SW480 (cell line): ENCODE measurements around the gene SIRT6.
"Not testable (repeated sequence)": the region's sequence is repeated elsewhere in the genome, so short reads cannot be mapped to it uniquely, and the experiment has no call there.

ENCODE experiments used
- DNase-seq: peaks from one replicate; pipeline ENCODE4 v3.0.0-alpha.2; 2016; ENCODE audit warnings: low spot score

SIRT6 gene

GRCh38 chr19:4182084-4182810 lies at the start of gene SIRT6, which contains the start of gene ANKRD24:
Gene SIRT6 (minus strand): TSS chr19:4182563. CDS start chr19:4182539, 24 bp downstream.
Gene ANKRD24 (plus strand): TSS chr19:4182689. CDS start chr19:4186426, 3,737 bp downstream.
- DNase-seq, result peak; percentile 89

DNA sequence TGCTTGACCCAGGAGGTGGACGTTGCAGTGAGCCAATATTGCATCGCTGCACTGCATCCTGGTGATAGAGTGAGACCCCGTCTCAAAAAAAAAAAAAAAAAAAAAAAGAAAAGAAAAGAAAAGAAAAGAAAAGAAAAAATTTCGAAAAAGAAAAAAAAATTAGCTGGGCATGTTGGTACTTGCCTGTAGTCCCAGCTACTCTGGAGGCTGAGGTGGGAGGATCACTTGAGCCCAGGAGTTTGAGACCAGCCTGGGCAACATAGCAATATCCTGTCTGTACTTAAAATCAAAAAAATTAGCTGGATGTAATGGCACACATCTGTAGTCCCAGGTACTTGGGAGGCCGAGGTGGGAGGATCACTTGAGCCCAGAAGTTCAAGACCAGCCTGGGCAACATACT lies 49.8 kb upstream of the SIRT6 start:
- not testable (repeated sequence) for DNase-seq

DNA sequence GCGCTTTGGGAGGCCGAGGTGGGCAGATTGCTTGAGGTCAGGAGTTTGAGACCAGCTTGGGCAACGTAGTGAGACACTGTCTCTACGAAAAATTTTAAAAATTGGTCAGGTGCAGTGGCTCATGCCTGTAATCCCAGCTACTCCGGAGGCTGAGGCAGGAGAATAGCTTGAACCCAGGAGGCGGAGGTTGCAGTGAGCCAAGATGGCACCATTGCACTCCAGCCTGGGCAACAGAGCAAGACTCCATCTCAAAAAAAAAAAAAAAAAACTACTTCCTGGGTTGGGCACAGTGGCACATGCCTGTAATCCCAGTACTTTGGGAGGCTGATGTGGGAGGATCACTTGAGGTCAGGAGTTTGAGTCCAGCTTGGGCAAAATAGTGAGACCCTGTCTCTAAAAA lies 49.2 kb upstream of the SIRT6 start:
- DNase-seq, result not testable (repeated sequence)

GRCh38 chr19:4230237-4230636 lies 47.9 kb upstream of the SIRT6 start:
- not testable (repeated sequence) for DNase-seq

- peak; percentile 28 for DNase-seq
Measured at GRCh38 chr19:4229179-4229931, 47.0 kb upstream of the SIRT6 start, which contains the start of gene EBI3. Gene EBI3 (plus strand): TSS chr19:4229523. CDS start chr19:4229551, 28 bp downstream.

- DNase-seq, result no peak
Measured at GRCh38 chr19:4228765-4229178, 46.4 kb upstream of the SIRT6 start.

- DNase-seq, result no peak
Measured at GRCh38 chr19:4227771-4228170, 45.4 kb upstream of the SIRT6 start.

DNA sequence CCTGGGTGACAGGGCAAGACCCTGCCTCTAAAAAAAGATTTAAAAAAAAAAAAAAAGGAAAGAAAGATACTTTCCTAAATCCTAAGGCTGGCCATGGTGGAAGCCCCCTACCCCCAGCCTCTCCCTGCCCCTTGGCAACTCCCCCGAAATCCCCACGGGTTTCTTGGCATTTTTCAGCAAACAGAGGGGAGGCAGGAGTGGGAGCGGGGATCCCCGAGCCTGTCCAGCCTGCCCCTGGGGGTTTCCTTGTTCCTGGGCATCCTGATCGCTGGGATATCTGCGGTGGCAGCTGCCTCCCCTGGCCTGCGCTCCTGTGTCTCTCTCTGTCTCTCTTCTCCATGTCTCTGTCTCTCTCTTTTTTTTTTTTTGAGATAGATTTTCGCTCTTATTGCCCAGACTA lies 43.5 kb upstream of the SIRT6 start:
- DNase-seq, result no peak

DNA sequence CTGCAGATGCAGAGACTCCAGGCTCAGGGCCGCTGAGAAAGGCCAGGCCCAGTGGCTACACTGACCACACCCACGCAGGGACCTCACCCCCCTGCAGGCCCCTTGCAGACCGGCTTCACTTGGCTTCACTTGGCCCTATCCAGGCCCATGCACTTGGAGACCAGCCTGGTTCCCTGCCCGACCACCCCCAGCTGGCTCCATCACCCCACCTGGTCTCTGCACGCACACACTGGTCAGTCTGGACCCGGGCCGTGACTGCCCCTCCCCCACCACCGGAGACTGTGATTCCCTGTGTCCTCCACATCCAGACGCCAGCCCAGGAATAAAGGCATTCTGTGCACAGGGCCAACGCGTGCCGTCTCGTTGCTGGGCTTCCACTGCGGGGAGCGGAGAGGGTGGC lies 42.1 kb upstream of the SIRT6 start:
- DNase-seq, result no peak

DNA sequence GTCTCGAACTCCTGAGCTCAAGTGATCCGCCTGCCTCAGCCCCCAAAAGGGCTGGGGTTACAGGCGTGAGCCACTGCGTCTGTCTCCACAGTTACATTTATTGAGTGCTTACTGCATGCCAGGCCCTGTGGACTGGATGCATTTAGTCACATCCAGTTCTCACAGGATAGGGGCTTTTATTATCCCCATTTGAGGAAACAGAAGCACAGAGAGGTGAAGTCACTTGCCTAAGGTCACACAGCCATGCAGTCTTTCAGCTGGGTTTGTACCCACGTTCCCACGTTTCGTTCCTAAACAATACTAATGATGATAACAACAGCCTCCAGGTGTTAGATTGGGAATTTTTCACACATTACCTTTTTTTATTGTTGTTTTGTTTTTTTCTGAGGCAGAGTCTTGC lies 37.8 kb upstream of the SIRT6 start:
- no peak for DNase-seq

DNA sequence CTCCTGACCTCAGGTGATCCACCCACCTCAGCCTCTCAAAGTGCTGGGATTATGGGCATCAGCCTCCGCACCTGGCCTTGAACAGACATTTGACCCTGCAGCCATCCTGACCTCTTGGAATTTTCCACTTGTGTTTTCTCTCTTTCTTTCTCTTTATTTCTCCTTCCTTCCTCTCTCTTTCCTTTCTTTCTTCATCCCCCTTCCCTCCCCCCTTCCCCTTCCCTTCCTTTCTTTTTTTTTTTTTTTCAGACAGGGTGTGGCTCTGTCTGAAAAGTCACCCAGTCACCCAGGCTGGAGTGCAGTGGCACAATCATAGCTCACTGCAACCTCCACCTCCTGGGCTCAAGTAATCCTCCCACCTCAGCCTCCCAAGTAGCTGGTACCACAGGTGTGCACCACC lies 36.2 kb upstream of the SIRT6 start:
- DNase-seq, result not testable (repeated sequence)

- DNase-seq, result no peak
Measured at GRCh38 chr19:4217429-4218264, 35.3 kb upstream of the SIRT6 start.

DNA sequence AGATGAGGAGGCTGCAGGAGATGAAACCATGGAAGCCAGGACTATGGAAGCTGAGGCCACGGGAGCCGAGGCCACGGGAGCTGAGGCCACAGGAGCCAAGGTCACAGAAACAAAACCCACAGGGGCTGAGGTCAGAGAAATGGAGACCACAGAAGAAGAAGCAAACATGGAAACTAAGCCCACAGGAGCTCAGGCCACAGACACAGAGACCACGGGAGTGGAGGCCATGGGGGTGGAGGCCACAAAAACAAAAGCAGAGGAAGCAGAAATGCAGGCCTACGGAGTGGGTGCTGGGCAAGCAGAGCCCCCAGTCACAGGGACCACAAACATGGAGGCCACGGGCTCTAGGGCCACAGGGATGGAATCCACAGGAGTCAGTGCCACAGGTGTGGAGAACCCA lies 34.5 kb upstream of the SIRT6 start:
- DNase-seq, result no peak

GRCh38 chr19:4215807-4216206 lies 33.4 kb upstream of the SIRT6 start:
- no peak for DNase-seq

DNA sequence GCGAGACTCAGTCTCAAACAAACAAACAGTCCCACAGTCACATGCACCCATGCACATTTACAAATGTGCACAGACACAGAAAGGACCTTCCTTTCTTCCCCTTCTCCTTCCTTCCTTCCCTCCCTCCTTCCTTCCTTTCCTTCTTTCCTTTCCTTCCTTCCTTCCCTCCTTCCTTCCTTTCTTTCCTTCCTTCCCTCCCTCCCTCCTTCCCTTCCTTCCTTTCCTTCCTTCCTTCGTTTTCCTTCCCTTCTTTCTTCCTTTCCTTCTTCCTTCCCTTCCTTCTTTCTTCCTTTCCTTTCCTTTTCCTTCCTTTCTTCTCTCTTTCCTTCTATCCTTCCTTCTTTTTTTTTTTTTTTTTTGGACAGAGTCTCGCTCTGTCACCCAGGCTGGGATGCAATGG lies 30.8 kb upstream of the SIRT6 start:
- DNase-seq, result no peak

GRCh38 chr19:4210166-4210731 lies 27.9 kb upstream of the SIRT6 start:
- no peak for DNase-seq

DNA sequence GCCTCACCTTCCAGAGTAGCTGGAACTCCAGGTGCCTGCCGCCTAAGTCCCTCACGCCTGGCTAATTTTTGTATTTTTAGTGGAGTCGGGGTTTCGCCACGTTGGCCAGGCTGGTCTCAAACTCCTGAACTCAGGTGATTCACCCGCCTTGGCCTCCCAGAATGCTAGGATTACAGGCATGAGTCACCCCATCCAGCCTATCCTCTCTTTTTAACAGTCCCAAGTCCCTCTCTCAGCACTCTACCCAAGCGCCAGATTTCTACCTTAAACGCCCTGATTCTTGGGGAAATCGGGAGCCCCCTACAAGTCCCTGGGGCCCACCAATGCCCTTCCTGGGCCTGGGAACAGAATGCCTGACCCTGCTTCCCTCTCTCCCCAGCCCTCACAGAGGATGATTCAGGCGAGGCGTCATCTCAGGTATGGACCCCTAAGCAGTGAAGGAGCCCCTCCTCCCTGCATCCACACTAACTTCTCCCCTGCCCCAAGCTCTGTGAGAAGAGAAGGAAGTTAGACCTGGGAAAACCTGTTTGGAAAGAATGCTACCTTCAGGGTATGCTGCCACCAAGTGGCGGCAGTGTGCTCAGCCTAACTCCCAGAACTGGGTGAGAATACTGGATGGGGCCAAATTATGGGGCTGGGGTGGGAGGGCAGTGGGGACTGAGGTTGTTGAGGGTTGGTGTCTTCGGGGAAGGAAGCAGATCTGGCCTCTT lies 26.2 kb upstream of the SIRT6 start:
- no peak for DNase-seq

DNA sequence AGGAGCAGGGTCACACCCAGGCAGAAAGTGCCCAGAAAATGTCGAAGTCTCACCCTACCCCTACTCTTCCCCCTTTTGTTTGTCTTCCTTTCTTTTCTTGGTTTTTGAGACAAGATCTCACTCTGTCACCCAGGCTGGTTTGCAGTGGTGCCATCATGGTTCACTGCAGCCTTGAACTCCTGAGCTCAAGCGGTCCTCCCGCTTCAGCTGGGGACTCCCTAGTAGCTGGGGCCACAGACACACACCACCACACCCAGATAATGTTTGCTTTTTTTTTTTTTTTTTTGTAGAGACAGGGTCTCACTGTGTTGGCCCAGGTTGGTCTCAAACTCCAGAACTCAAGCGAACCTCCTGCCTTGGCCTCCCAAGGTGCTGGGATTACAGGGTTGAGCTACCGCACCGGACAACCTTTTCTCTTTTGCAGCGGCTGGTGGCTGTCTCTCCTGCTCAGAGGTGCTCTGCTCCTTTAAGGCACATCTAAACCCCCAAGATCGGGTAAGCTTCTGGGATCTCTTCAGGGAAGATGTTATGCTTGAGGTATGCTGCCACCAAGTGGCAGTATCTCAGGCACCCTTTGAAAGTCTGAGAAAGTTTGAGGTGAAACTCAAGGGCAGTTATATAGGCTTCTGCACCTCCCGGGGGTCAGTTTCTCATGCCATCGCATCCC lies 24.6 kb upstream of the SIRT6 start:
- peak; percentile 31 for DNase-seq

DNA sequence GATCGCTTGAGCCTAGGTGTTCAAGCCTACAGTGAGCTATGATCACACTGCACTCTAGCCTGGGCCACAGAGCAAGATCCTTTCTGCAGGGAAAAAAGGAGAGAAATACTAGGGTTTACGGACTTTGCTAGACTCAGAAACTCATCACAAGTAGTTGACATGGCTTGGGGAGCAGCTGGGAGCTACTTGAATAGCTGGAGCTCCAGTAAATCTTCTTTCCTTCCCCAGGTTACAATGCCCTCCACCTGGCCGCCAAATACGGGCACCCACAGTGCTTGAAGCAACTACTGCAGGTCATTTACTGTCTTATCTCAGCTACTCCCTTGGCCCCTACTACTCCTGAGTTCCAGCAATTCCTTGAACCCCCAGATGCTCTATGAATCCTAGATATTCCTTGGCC lies 19.4 kb upstream of the SIRT6 start:
- no peak for DNase-seq

GRCh38 chr19:4200940-4201542 lies 18.7 kb upstream of the SIRT6 start:
- no peak for DNase-seq
